Astrocyte (in vitro differentiated cells and primary cell): ENCODE results near the gene ZBTB7A. TPM values are rescaled to one million over a fixed set of nuclear protein-coding genes. Genes with fewer than 3 reads are reported as not detected.

Experiments
- DNase-seq: peaks from one replicate; pipeline ENCODE4 v3.0.0-alpha.2; 2010; ENCODE audit warnings: low read depth
- FAIRE-seq: peaks from 2 replicates; lab custom pipeline; 2011; peaks lifted over from hg19 to GRCh38; lab: Jason Lieb, UNC
- H2AFZ ChIP-seq: 2 replicates; pipeline ENCODE4 v1.6.0; 2012; ENCODE audit warnings: low read depth, low read length, inconsistent platforms
- H3K27ac ChIP-seq: 2 replicates; pipeline ENCODE4 v1.5.1; 2011; ENCODE audit warnings: low read depth, low read length, inconsistent platforms
- H3K27me3 ChIP-seq: 2 replicates; pipeline ENCODE4 v1.6.0; 2011; ENCODE audit warnings: low read length, inconsistent platforms; ENCODE audit not compliant: insufficient read depth
- H3K36me3 ChIP-seq: 2 replicates; pipeline ENCODE4 v1.5.1; 2011; ENCODE audit warnings: low read length, inconsistent platforms; ENCODE audit not compliant: insufficient read depth
- H3K4me1 ChIP-seq: 2 replicates; pipeline ENCODE4 v1.5.1; 2011; ENCODE audit warnings: low read length, inconsistent platforms; ENCODE audit not compliant: insufficient read depth
- H3K4me2 ChIP-seq: 2 replicates; pipeline ENCODE4 v1.6.0; 2012; ENCODE audit warnings: low read length, inconsistent platforms
- H3K4me3 ChIP-seq: 2 replicates; pipeline ENCODE4 v1.5.1; 2011; ENCODE audit warnings: low read depth, mild to moderate bottlenecking, low read length, inconsistent platforms; ENCODE audit not compliant: insufficient read depth
- H3K79me2 ChIP-seq: 2 replicates; pipeline ENCODE4 v1.6.0; 2012; ENCODE audit warnings: mild to moderate bottlenecking, low read length, inconsistent platforms; ENCODE audit not compliant: insufficient read depth
- H3K9ac ChIP-seq: 2 replicates; pipeline ENCODE4 v1.6.0; 2012; ENCODE audit warnings: mild to moderate bottlenecking, low read length, inconsistent platforms
- H3K9me3 ChIP-seq: 2 replicates; pipeline ENCODE4 v1.5.1; 2012; ENCODE audit warnings: low read depth, mild to moderate bottlenecking, low read length, inconsistent platforms; ENCODE audit not compliant: insufficient read depth
- H4K20me1 ChIP-seq: 2 replicates; pipeline ENCODE4 v1.6.0; 2012; ENCODE audit warnings: low read length, inconsistent platforms; ENCODE audit not compliant: insufficient read depth
- H3K27ac Mint-ChIP-seq: one replicate; pipeline ENCODE4 v1.8.0; 2021; ENCODE audit warnings: mild to moderate bottlenecking, mixed read lengths; ENCODE audit not compliant: unreplicated experiment
- H3K27me3 Mint-ChIP-seq: one replicate; pipeline ENCODE4 v1.8.0; 2021; ENCODE audit warnings: low read depth, mixed read lengths; ENCODE audit not compliant: unreplicated experiment
- H3K36me3 Mint-ChIP-seq: one replicate; pipeline ENCODE4 v1.8.0; 2021; ENCODE audit warnings: low read depth, mixed read lengths; ENCODE audit not compliant: unreplicated experiment
- H3K4me1 Mint-ChIP-seq: one replicate; pipeline ENCODE4 v1.8.0; 2021; ENCODE audit warnings: low read depth, mixed read lengths; ENCODE audit not compliant: unreplicated experiment
- H3K4me3 Mint-ChIP-seq: one replicate; pipeline ENCODE4 v1.8.0; 2021; ENCODE audit warnings: mild to moderate bottlenecking, moderate library complexity, mixed read lengths; ENCODE audit not compliant: unreplicated experiment
- H3K9me3 Mint-ChIP-seq: one replicate; pipeline ENCODE4 v1.8.0; 2021; ENCODE audit warnings: mild to moderate bottlenecking, mixed read lengths; ENCODE audit not compliant: unreplicated experiment
- EZH2 ChIP-seq: IDR thresholded peaks from 2 replicates; pipeline ENCODE4 v1.6.1; 2012; ENCODE audit warnings: mild to moderate bottlenecking, low read length, inconsistent platforms; ENCODE audit not compliant: insufficient read depth
- total RNA-seq: library from RNA; stranded (reverse); gene quantifications from 2 replicates; pipeline ENCODE4 v1.2.1, GENCODE V29; 2021
- TF ChIP-seq, protein P1 (sequence below): IDR thresholded peaks from 2 replicates; pipeline ENCODE4 v1.5.1; 2011; ENCODE audit warnings: low read depth, mild to moderate bottlenecking, inconsistent platforms, low read length, moderate library complexity; ENCODE audit not compliant: insufficient read depth

Gene ZBTB7A
- total RNA-seq, 1 donor from 2014 or later, result 24.3 TPM

DNA sequence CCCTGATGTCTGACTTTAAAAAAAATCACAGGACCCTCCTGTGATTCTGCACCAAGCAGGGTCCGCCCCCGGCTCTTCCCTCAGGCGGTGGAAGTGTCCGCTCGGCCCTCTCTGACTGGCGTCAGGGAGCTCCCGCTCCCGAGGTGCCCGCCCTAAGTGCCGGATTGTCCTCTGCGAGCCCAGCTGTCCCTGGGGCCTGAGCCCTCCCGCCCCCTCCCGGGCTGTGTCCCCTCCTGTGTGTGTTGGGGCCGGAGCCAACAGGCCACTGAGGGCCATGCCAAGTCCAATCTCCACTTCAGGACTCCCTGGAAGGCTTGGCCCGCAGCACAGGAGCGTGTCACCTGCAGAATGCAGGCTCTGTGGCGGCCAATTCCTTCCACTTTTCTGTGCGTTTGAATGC, 31.8 kb upstream of the ZBTB7A start:
- H3K27me3 ChIP-seq, result no peaks in the 10 kb centered on the region
- no peaks in the 10 kb centered on the region for H3K9me3 Mint-ChIP-seq
- no peaks in the 10 kb centered on the region for H3K27me3 Mint-ChIP-seq
- DNase-seq (no peak), FAIRE-seq (no peak)
- H3K36me3 Mint-ChIP-seq, result peaks cover 9% of the 10 kb centered on the region
- H3K36me3 ChIP-seq, result peaks cover 7% of the 10 kb centered on the region
- no peak overlapping the region for H3K4me3 ChIP-seq
- H3K27ac Mint-ChIP-seq, result no peak overlapping the region
- H3K9me3 ChIP-seq, result no peaks in the 10 kb centered on the region
- H2AFZ ChIP-seq, result no peak overlapping the region
- no peaks in the 10 kb centered on the region for H3K4me1 Mint-ChIP-seq
- TF ChIP-seq EZH2, result no peak
- TF ChIP-seq, protein P1, sequence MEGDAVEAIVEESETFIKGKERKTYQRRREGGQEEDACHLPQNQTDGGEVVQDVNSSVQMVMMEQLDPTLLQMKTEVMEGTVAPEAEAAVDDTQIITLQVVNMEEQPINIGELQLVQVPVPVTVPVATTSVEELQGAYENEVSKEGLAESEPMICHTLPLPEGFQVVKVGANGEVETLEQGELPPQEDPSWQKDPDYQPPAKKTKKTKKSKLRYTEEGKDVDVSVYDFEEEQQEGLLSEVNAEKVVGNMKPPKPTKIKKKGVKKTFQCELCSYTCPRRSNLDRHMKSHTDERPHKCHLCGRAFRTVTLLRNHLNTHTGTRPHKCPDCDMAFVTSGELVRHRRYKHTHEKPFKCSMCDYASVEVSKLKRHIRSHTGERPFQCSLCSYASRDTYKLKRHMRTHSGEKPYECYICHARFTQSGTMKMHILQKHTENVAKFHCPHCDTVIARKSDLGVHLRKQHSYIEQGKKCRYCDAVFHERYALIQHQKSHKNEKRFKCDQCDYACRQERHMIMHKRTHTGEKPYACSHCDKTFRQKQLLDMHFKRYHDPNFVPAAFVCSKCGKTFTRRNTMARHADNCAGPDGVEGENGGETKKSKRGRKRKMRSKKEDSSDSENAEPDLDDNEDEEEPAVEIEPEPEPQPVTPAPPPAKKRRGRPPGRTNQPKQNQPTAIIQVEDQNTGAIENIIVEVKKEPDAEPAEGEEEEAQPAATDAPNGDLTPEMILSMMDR, result no peak
- no peak overlapping the region for H3K9ac ChIP-seq
- no peak overlapping the region for H3K4me3 Mint-ChIP-seq
- H3K79me2 ChIP-seq, result no peaks in the 10 kb centered on the region
- H4K20me1 ChIP-seq, result no peaks in the 10 kb centered on the region
- no peak overlapping the region for H3K4me2 ChIP-seq
- H3K4me1 ChIP-seq, result no peaks in the 10 kb centered on the region
- H3K27ac ChIP-seq, result no peak overlapping the region

DNA sequence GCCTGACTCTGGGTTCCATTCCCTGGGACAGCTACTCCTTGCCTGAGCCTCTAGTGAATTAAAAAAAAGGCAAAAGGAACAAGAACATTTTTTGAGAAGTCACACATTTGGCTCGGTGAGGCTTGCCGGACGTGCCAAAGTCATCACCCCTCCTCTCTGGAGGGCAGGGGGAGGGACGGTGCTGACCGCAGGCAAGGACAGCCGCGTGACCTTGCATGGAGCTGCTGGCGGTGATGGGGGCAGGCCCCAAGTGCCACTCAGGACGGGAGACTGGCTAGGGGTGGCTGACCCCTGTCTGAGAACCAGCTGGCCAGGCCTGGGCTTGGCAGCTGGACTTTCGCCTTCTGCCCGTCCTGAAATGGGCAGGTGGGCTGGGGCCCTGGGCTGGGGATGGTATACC, 30.8 kb upstream of the ZBTB7A start:
- FAIRE-seq, result no peak
- no peak overlapping the region for H3K27ac Mint-ChIP-seq

More for the DNA sequence above, 30.8 kb upstream of the ZBTB7A start:
- Histone ChIP-seq H4K20me1 (no peaks in the 10 kb centered on the region), H3K9ac (no peak overlapping the region), H3K27me3 (no peaks in the 10 kb centered on the region), H3K9me3 (no peaks in the 10 kb centered on the region), H3K36me3 (peaks cover 7% of the 10 kb centered on the region), H3K4me2 (no peak overlapping the region), H3K4me3 (no peak overlapping the region), H3K27ac (no peak overlapping the region), H2AFZ (no peak overlapping the region), H3K79me2 (no peaks in the 10 kb centered on the region), H3K4me1 (no peaks in the 10 kb centered on the region)
- peaks cover 10% of the 10 kb centered on the region for H3K36me3 Mint-ChIP-seq
- DNase-seq, result no peak
- H3K4me3 Mint-ChIP-seq, result no peak overlapping the region
- TF ChIP-seq EZH2, result no peak
- TF ChIP-seq, protein P1, result no peak
- no peaks in the 10 kb centered on the region for H3K9me3 Mint-ChIP-seq
- no peaks in the 10 kb centered on the region for H3K27me3 Mint-ChIP-seq
- no peaks in the 10 kb centered on the region for H3K4me1 Mint-ChIP-seq
